Neutrophil (primary cell): ENCODE measurements around the gene ANP32A.

Experiments
- H3K27ac ChIP-seq: fragments of 200-600 bp; sonication (generic); 2 replicates; pipeline ENCODE4 v1.5.1; 2016; ENCODE audit warnings: mild to moderate bottlenecking, moderate library complexity
- H3K27me3 ChIP-seq: fragments of 200-600 bp; sonication (generic); 2 replicates; pipeline ENCODE4 v1.6.0; 2016; ENCODE audit warnings: mild to moderate bottlenecking
- H3K36me3 ChIP-seq: fragments of 200-600 bp; sonication (generic); 2 replicates; pipeline ENCODE4 v1.5.1; 2017
- H3K4me1 ChIP-seq, 2 experiments: fragments of 200-600 bp in 1 of 2; sonication (generic) in 1 of 2; 1 replicate in 1 of 2; 2 replicates in 1 of 2; pipeline versions ENCODE4 v1.5.1 to v1.6.1; 2013 to 2016; ENCODE audit warnings: low read depth in 1 of 2, low read length in 1 of 2, mild to moderate bottlenecking in 1 of 2, moderate library complexity in 1 of 2; ENCODE audit not compliant: control insufficient read depth in 1 of 2, insufficient read depth in 1 of 2
- H3K4me3 ChIP-seq, 2 experiments: fragments of 200-600 bp in 1 of 2; sonication (generic) in 1 of 2; 1 replicate in 1 of 2; 2 replicates in 1 of 2; pipeline ENCODE4 v1.5.1; 2013 to 2016; ENCODE audit warnings: low read depth in 1 of 2, low read length in 1 of 2, mild to moderate bottlenecking in 1 of 2, moderate library complexity in 1 of 2
- H3K9me3 ChIP-seq: fragments of 200-600 bp; sonication (generic); 2 replicates; pipeline ENCODE4 v1.5.1; 2016
- TF ChIP-seq, protein P1 (sequence below): fragments of 200-600 bp; sonication (generic); IDR thresholded peaks from 2 replicates; pipeline ENCODE4 v1.5.1; 2016; ENCODE audit warnings: antibody characterized with exemption

ANP32A gene

DNA sequence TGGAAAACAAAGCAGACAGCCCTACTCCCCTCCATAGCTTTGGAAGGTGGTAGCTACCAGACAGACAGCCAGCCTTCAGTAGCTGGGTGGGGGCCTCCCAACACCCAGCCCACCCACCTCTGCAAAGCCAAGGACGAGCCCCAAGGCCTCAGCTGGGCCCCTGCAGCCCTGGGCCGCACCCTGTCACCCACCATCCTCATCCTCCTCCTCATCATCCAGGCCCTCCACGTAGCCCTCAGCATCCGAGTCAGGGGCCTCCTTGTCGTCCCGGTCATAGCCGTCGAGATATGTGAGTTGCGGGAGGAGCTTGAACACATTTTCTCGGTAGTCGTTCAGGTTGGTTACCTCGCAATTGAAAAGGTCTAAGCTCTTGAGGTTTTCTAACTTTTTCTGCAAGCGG, 36.5 kb downstream of the ANP32A start:
- Histone ChIP-seq H3K27ac (peak overlapping the region; percentile 98), H3K9me3 (no peaks in the 10 kb centered on the region), H3K4me1 (peaks cover 74 to 84% of the 10 kb centered on the region in 2 experiments), H3K27me3 (no peaks in the 10 kb centered on the region), H3K36me3 (peaks cover 51% of the 10 kb centered on the region), H3K4me3 (no peak overlapping the region)
- TF ChIP-seq, protein P1, sequence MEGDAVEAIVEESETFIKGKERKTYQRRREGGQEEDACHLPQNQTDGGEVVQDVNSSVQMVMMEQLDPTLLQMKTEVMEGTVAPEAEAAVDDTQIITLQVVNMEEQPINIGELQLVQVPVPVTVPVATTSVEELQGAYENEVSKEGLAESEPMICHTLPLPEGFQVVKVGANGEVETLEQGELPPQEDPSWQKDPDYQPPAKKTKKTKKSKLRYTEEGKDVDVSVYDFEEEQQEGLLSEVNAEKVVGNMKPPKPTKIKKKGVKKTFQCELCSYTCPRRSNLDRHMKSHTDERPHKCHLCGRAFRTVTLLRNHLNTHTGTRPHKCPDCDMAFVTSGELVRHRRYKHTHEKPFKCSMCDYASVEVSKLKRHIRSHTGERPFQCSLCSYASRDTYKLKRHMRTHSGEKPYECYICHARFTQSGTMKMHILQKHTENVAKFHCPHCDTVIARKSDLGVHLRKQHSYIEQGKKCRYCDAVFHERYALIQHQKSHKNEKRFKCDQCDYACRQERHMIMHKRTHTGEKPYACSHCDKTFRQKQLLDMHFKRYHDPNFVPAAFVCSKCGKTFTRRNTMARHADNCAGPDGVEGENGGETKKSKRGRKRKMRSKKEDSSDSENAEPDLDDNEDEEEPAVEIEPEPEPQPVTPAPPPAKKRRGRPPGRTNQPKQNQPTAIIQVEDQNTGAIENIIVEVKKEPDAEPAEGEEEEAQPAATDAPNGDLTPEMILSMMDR, result no peak

DNA sequence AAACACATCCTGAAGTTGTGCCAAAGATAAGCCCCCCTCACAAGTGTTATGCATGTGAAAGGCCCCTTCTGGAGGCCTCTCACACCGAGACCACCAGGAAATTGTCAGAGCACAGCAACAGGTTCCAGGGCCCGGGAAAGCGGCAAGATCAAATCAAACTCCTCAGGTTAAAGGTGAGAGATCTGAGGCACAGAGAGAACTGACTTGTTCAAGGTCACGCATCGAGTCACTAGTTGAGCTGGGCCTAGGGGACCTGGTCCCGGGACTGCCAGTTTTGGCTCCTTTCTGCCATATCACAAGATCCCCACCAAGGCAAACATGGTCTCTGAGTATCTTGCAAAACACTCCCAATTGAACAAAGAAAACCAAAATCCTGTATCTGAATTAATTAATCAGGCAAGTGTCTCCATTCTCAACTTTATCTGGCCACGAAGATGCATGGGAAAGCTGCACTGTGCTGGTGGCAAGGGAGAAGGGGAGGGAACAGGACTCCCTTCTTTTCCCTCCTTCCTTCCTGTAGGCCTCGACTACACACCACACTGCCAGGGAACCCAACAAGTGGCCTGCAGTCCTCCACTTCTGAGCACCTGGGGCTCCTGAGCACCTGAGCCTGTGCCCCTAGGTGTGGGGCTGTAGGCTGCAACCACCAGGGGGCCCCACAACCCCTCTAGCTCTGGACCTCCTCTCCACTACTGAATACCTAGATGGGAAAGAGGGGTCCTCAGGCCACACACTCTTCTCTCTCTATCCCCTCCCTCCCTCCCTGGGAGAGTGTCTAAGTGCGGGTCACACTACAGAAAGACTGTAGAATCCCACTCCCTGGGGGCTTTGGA, 37.3 kb downstream of the ANP32A start:
- Histone ChIP-seq H3K36me3 (peaks cover 58% of the 10 kb centered on the region), H3K4me1 (peaks cover 72 to 80% of the 10 kb centered on the region in 2 experiments), H3K9me3 (no peaks in the 10 kb centered on the region), H3K4me3 (peak overlapping the region; percentile 77 to 85), H3K27ac (peak overlapping the region; percentile 98), H3K27me3 (no peaks in the 10 kb centered on the region)
- TF ChIP-seq, protein P1, result peak; percentile 77

DNA sequence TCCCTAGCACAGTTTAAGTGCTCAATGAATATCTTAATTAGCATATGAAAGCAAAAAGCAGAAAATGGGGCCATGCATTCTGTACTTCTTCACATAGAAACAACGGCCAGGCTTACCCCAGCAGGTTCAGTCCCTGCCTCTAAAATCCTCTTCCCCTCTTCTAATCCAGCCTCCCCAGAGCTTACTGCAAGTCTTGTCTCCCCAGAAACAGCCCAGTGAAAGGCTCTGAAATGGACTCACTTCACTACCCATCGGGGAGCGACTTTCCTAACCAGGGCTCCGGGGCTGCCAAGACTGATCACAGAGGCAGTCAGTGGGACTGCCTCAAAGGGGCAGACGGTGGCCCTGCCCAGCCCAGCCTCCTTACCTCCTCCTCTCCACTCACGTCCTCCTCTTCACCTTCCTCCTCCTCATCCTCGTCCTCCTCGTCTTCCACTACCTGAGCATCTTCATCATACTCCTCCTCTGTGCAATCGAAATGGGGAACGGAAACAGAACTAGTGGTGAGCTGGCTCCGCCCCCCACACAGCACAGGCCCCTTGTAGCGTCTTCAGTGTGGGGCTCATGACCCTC, 38.0 kb downstream of the ANP32A start:
- peak overlapping the region; percentile 77 to 85 for H3K4me3 ChIP-seq

DNA sequence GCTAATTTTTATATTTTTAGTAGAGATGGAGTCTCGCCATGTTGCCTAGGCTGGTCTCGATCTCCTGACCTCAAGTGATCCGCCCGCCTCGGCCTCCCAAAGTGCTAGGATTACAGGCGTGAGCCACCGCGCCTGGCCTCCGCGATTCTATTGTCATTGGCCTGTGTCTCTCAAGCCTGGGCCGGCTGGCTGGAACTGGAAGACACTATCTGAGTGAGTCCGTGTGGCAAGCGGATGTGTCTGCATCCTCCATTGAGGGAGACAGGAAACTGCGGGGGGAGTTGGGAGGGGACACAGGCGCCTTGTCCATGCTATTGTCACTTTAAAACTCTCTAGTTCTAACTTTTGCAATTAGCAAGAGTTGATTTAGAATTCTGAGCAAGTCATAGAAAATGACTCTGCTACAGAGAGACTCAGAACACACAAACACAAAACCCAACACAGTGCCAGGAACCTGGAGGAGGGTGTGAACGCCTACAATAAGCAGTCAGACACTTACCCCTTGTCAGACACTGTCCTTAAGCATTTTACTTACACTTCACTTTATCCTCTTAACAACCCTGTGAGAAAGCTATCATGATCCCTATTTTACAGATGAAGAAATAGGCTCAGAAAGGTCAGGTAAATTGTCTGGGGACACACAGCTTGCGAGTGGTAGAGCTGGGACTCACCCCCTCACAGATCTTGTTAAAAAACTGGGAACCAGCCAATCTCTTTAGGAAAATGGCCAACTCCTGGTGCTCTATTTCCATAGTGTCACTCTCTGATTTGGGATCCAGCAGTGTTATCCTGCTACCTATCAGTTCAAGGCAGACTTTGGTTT, 38.7 kb downstream of the ANP32A start:
- H3K4me1 ChIP-seq, result peaks cover 63 to 71% of the 10 kb centered on the region in 2 experiments
- H3K9me3 ChIP-seq, result no peaks in the 10 kb centered on the region
- peak overlapping the region; percentile 98 for H3K27ac ChIP-seq
- TF ChIP-seq, protein P1, result peak; percentile 25
- H3K27me3 ChIP-seq, result no peaks in the 10 kb centered on the region
- H3K36me3 ChIP-seq, result peaks cover 61% of the 10 kb centered on the region
- peak overlapping the region; percentile 77 to 85 for H3K4me3 ChIP-seq

More for the DNA sequence above, 38.0 kb downstream of the ANP32A start:
- H3K27ac ChIP-seq, result peak overlapping the region; percentile 98
- H3K4me1 ChIP-seq, result peaks cover 65 to 73% of the 10 kb centered on the region in 2 experiments
- no peaks in the 10 kb centered on the region for H3K27me3 ChIP-seq
- TF ChIP-seq, protein P1, result no peak
- H3K36me3 ChIP-seq, result peaks cover 64% of the 10 kb centered on the region
- H3K9me3 ChIP-seq, result no peaks in the 10 kb centered on the region

DNA sequence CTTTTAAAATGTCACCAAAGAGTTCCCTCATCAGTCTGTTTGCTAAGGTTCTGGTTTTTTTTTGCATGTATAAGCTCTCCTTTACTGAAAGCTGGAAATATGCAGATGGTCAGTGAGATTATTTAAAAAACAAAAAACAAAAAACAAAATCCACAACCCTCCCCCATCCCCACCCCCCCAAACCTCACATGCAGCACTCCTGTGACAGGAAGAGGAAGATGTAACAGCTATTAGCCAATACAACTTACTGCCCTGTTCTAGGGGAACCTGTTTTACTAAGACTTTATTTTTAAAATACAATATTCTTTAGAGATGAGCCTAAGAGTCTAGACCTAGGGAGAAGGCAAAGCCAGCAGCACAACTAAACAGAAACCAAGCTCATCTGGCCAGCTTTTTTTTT, 39.5 kb downstream of the ANP32A start:
- TF ChIP-seq, protein P1, result no peak
- no peaks in the 10 kb centered on the region for H3K9me3 ChIP-seq
- H3K4me1 ChIP-seq, result peaks cover 69 to 78% of the 10 kb centered on the region in 2 experiments
- peak overlapping the region; percentile 77 to 85 for H3K4me3 ChIP-seq
- no peaks in the 10 kb centered on the region for H3K27me3 ChIP-seq
- H3K36me3 ChIP-seq, result peaks cover 54% of the 10 kb centered on the region
- peak overlapping the region; percentile 98 for H3K27ac ChIP-seq
